SK-N-SH (cell line): Measurements from ENCODE around the gene REC114. TPM values are rescaled to one million over a fixed set of nuclear protein-coding genes. Genes with fewer than 3 reads are reported as not detected.
A peak's percentile ranks its signal among the peaks of the same experiment; 100 is the strongest.

Experiments used
- CTCF ChIA-PET: fragments of 300-600, 350-600 bp; formaldehyde crosslinking; extraction: SDS; loops from one replicate; lab custom pipeline; 2021; lab: Yijun Ruan, JAX
- POLR2A ChIA-PET: fragments of 350-600 bp; sonication (Branson Sonifier 250); formaldehyde crosslinking; extraction: SDS; loops from one replicate; lab custom pipeline; 2020; ENCODE audit warnings: antibody characterized with exemption, inconsistent platforms; lab: Yijun Ruan, JAX
- DNase-seq: peaks from one replicate; pipeline ENCODE4 v3.0.0; 2012
- H2AFZ ChIP-seq: fragments of 200-600 bp; sonication (generic); 2 replicates; pipeline ENCODE4 v1.8.1; 2016; ENCODE audit warnings: antibody characterized with exemption, mild to moderate bottlenecking, low read depth
- H3F3A ChIP-seq: fragments of 200-600 bp; sonication (generic); replicated peaks from 2 replicates; pipeline ENCODE3; 2016; ENCODE audit warnings: antibody characterized with exemption, mild to moderate bottlenecking; ENCODE audit not compliant: insufficient read depth
- H3K27ac ChIP-seq, 2 experiments: fragments of 200-500 bp in 1 of 2; fragments of 200-600 bp in 1 of 2; sonication (Bioruptor generic) in 1 of 2; sonication (generic), shearing (Covaris generic) in 1 of 2; 2 replicates each; pipeline versions ENCODE4 v1.5.1 to v1.6.1; 2014 to 2016; ENCODE audit warnings: low read depth in 2 of 2, inconsistent platforms in 1 of 2, low read length in 1 of 2, mild to moderate bottlenecking in 1 of 2, mixed read lengths in 1 of 2
- H3K27me3 ChIP-seq: fragments of 200-600 bp; sonication (generic), shearing (Covaris generic); 2 replicates; pipeline ENCODE4 v1.6.1; 2016; ENCODE audit warnings: mixed run types; ENCODE audit not compliant: insufficient read depth
- H3K36me3 ChIP-seq, 2 experiments: fragments of 200-500 bp in 1 of 2; fragments of 200-600 bp in 1 of 2; sonication (Bioruptor generic) in 1 of 2; sonication (generic) in 1 of 2; replicated peaks in 1 of 2; 2 replicates each; pipeline versions ENCODE3 to v1.5.1; 2014 to 2016; ENCODE audit warnings: low read length in 1 of 2, mild to moderate bottlenecking in 1 of 2; ENCODE audit not compliant: insufficient read depth in 2 of 2, control insufficient read depth in 1 of 2
- H3K4me1 ChIP-seq, 2 experiments: fragments of 200-500 bp in 1 of 2; fragments of 200-600 bp in 1 of 2; sonication (Bioruptor generic) in 1 of 2; sonication (generic), shearing (Covaris generic) in 1 of 2; 2 replicates each; pipeline versions ENCODE4 v1.5.1 to v1.6.1; 2014 to 2016; ENCODE audit warnings: low read depth in 1 of 2, low read length in 1 of 2, mixed run types in 1 of 2; ENCODE audit not compliant: insufficient read depth in 2 of 2, control insufficient read depth in 1 of 2
- H3K4me2 ChIP-seq: fragments of 200-600 bp; sonication (generic), shearing (Covaris generic); 2 replicates; pipeline ENCODE4 v1.6.1; 2017; ENCODE audit warnings: mixed run types
- H3K4me3 ChIP-seq, 2 experiments: fragments of 200-500 bp in 1 of 2; fragments of 200-600 bp in 1 of 2; sonication (Bioruptor generic) in 1 of 2; sonication (generic), shearing (Covaris generic) in 1 of 2; 2 replicates each; pipeline versions ENCODE4 v1.5.1 to v1.8.1; 2014 to 2016; ENCODE audit warnings: low read depth in 2 of 2, inconsistent platforms in 1 of 2, low read length in 1 of 2, mild to moderate bottlenecking in 1 of 2, mixed read lengths in 1 of 2, moderate library complexity in 1 of 2
- H3K79me2 ChIP-seq: fragments of 200-600 bp; sonication (generic); 2 replicates; pipeline ENCODE4 v1.8.1; 2017; ENCODE audit warnings: mild to moderate bottlenecking; ENCODE audit not compliant: insufficient read depth
- H3K9ac ChIP-seq: fragments of 200-600 bp; sonication (generic); 2 replicates; pipeline ENCODE4 v1.6.1; 2017; ENCODE audit warnings: mixed run types
- H3K9me2 ChIP-seq: fragments of 200-600 bp; sonication (generic); 2 replicates; pipeline ENCODE4 v1.6.1; 2017; ENCODE audit warnings: mixed run types
- H3K9me3 ChIP-seq: fragments of 200-600 bp; sonication (generic); 2 replicates; pipeline ENCODE4 v1.6.1; 2017; ENCODE audit warnings: mixed run types, mild to moderate bottlenecking, moderate library complexity
- H4K20me1 ChIP-seq: fragments of 200-600 bp; sonication (generic); 2 replicates; pipeline ENCODE4 v1.6.1; 2017; ENCODE audit warnings: mild to moderate bottlenecking, mixed run types; ENCODE audit not compliant: insufficient read depth
- CHD2 ChIP-seq: fragments of 150-350 bp; IDR thresholded peaks from 2 replicates; pipeline ENCODE4 v1.6.1; 2018; ENCODE audit warnings: low read length; ENCODE audit not compliant: partially characterized antibody
- ELF1 ChIP-seq: IDR thresholded peaks from 2 replicates; pipeline ENCODE4 v1.4.0; 2012
- EZH2phosphoT487 ChIP-seq: fragments of 200-600 bp; sonication (generic); IDR thresholded peaks from 2 replicates; pipeline ENCODE4 v1.6.1; 2017; ENCODE audit warnings: low read depth, mixed run types, mild to moderate bottlenecking, antibody characterized with exemption, moderate library complexity, borderline replicate concordance
- FOSL2 ChIP-seq: IDR thresholded peaks from 2 replicates; pipeline ENCODE4 v1.4.0; 2012; ENCODE audit warnings: low read depth, mild to moderate bottlenecking, moderate library complexity, borderline replicate concordance
- GATA2 ChIP-seq: sonication (generic); formaldehyde crosslinking; IDR thresholded peaks from 2 replicates; pipeline ENCODE4 v1.5.0; 2020; ENCODE audit warnings: mild to moderate bottlenecking, missing genetic modification reagents
- JUND ChIP-seq: IDR thresholded peaks from 2 replicates; pipeline ENCODE4 v1.4.0; 2012
- MXI1 ChIP-seq: IDR thresholded peaks from 2 replicates; pipeline ENCODE4 v1.6.1; 2012; ENCODE audit warnings: mild to moderate bottlenecking, low read depth, low read length, improper control_type of control experiment
- NFIC ChIP-seq: IDR thresholded peaks from 2 replicates; pipeline ENCODE4 v1.4.0; 2012; ENCODE audit warnings: borderline replicate concordance
- NRF1 ChIP-seq: IDR thresholded peaks from 2 replicates; pipeline ENCODE4 v1.6.1; 2012; ENCODE audit warnings: low read depth, mild to moderate bottlenecking, low read length
- RCOR1 ChIP-seq: fragments of 150-350 bp; IDR thresholded peaks from 2 replicates; pipeline ENCODE4 v1.6.1; 2017; ENCODE audit warnings: antibody characterized with exemption, low read length
- RFX5 ChIP-seq: IDR thresholded peaks from 2 replicates; pipeline ENCODE4 v1.6.1; 2012; ENCODE audit warnings: mild to moderate bottlenecking, improper control_type of control experiment, low read length
- SIN3A ChIP-seq: IDR thresholded peaks from 2 replicates; pipeline ENCODE4 v1.6.1; 2012; ENCODE audit warnings: low read depth, mild to moderate bottlenecking, low read length, moderate library complexity, borderline replicate concordance
- SMC3 ChIP-seq: IDR thresholded peaks from 2 replicates; pipeline ENCODE4 v1.6.1; 2012; ENCODE audit warnings: low read depth, low read length, improper control_type of control experiment
- TAF1 ChIP-seq: IDR thresholded peaks from 2 replicates; pipeline ENCODE4 v1.6.1; 2012; ENCODE audit warnings: low read depth, mild to moderate bottlenecking, low read length, moderate library complexity, borderline replicate concordance
- WGBS: methylation state at CpG from one replicate; pipeline ENCODE4 v1.1.6; 2017; ENCODE audit warnings: low lambda C conversion rate; 5-methylcytosine and 5-hydroxymethylcytosine counted together
- polyA plus RNA-seq, 3 experiments: library from polyadenylated mRNA; depleted of rRNA; stranded (reverse); fragments of >200 nt; gene quantifications; 2 replicates each; pipeline ENCODE4 v1.2.3, GENCODE V29; 2012
- TF ChIP-seq, protein P1 (sequence below): fragments of 200-600 bp; sonication (generic); IDR thresholded peaks from 2 replicates; pipeline ENCODE4 v1.6.1; 2017; ENCODE audit warnings: antibody characterized with exemption, mild to moderate bottlenecking, moderate library complexity
- TF ChIP-seq, protein P2 (sequence below): fragments of 150-350 bp; IDR thresholded peaks from 2 replicates; pipeline ENCODE4 v1.6.1; 2016; ENCODE audit warnings: mild to moderate bottlenecking, low read depth, low read length
- TF ChIP-seq, protein P3 (sequence below): IDR thresholded peaks from 2 replicates; pipeline ENCODE4 v1.4.0; 2012; ENCODE audit warnings: low read depth, borderline replicate concordance
- TF ChIP-seq, protein P4 (sequence below): IDR thresholded peaks from 2 replicates; pipeline ENCODE4 v1.4.0; 2012; ENCODE audit warnings: low read depth

Gene REC114
- polyA plus RNA-seq, 1 of the 3 experiments (the other 2 are of a cell fraction): not detected

DNA sequence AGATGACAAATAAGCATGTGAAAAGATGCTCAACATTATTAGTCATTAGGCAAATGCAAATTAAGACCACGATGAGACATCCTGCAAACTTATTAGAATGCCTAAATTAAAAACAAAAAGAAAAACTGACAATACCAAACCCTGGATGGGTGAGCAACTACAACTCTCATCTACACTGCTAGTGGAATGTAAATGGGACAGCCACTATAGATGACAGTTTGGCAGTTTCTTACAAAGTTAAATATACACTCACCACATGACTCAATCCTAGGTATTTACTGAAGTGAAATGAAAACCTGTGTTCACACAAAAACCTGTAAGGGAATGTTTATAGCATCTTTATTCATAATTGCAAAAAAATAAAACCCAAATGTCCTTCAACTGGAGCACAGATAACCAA is 115.6 kb downstream of the REC114 start:
- H3K9ac ChIP-seq: no peak overlapping the region
- H3K9me2 ChIP-seq: no peaks in the 10 kb centered on the region
- H3K27me3 ChIP-seq: no peaks in the 10 kb centered on the region
- peaks cover 3% of the 10 kb centered on the region for H3F3A ChIP-seq
- H3K27ac ChIP-seq: no peak overlapping the region
- H3K79me2 ChIP-seq: peaks cover 3% of the 10 kb centered on the region; the same call in 1 of the 2 replicates
- H3K4me3 ChIP-seq: no peak overlapping the region
- H2AFZ ChIP-seq: no peak overlapping the region
- POLR2A ChIA-PET: no interaction called here
- peaks cover 1% of the 10 kb centered on the region; the same call in 1 of the 2 replicates for H4K20me1 ChIP-seq
- TF ChIP-seq, protein P1, sequence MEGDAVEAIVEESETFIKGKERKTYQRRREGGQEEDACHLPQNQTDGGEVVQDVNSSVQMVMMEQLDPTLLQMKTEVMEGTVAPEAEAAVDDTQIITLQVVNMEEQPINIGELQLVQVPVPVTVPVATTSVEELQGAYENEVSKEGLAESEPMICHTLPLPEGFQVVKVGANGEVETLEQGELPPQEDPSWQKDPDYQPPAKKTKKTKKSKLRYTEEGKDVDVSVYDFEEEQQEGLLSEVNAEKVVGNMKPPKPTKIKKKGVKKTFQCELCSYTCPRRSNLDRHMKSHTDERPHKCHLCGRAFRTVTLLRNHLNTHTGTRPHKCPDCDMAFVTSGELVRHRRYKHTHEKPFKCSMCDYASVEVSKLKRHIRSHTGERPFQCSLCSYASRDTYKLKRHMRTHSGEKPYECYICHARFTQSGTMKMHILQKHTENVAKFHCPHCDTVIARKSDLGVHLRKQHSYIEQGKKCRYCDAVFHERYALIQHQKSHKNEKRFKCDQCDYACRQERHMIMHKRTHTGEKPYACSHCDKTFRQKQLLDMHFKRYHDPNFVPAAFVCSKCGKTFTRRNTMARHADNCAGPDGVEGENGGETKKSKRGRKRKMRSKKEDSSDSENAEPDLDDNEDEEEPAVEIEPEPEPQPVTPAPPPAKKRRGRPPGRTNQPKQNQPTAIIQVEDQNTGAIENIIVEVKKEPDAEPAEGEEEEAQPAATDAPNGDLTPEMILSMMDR: no peak
- TF ChIP-seq, protein P2, sequence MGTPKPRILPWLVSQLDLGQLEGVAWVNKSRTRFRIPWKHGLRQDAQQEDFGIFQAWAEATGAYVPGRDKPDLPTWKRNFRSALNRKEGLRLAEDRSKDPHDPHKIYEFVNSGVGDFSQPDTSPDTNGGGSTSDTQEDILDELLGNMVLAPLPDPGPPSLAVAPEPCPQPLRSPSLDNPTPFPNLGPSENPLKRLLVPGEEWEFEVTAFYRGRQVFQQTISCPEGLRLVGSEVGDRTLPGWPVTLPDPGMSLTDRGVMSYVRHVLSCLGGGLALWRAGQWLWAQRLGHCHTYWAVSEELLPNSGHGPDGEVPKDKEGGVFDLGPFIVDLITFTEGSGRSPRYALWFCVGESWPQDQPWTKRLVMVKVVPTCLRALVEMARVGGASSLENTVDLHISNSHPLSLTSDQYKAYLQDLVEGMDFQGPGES: no peak
- TF ChIP-seq TAF1: no peak
- CTCF ChIA-PET: interaction anchor here (2.3 to 6.8 kb wide), 5 partner anchors 75 to 349 kb away, joined by 15 to 145 read pairs (median 18); partner anchors contain the start of gene NPTN
- H3K36me3 ChIP-seq: peaks cover 63 to 78% of the 10 kb centered on the region in 2 experiments
- no peak for DNase-seq
- WGBS: 94% methylated on average over 1 of the region's 1 CpG
- H3K9me3 ChIP-seq: no peaks in the 10 kb centered on the region
- no peaks in the 10 kb centered on the region for H3K4me1 ChIP-seq
- no peak overlapping the region for H3K4me2 ChIP-seq

DNA sequence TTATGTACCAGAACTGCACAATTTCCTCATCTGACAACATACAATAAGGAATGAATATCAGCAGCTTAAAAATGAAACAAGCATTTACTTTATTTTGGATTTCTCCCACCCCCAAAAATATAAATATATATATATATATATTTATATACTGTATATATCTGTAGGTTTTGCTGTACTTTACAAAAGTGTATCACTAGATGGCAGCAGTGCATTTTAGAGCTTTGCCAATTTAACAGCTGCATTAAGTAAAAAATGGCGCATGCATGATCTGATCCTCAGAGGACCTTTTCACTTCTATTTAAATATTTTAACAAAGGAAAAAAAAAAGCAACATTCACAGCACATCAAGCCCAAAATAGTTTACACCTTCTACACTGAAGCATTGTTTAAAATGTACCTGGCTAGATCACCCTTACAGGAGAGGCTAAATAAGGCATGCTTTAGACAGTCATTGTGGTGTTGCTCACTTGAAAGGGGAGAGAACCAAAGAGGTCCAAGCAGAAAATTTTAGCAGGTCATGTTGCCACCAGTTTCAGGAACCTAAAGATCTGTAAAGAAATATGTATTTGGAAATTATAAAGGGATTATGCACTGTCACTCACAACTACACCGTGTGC is 117.6 kb downstream of the REC114 start:
- Histone ChIP-seq H2AFZ (no peak overlapping the region), H3K9me2 (no peaks in the 10 kb centered on the region), H3K4me2 (no peak overlapping the region), H3F3A (peaks cover 3% of the 10 kb centered on the region), H3K9me3 (no peaks in the 10 kb centered on the region), H4K20me1 (peaks cover 18% of the 10 kb centered on the region), H3K9ac (no peak overlapping the region), H3K79me2 (peaks cover 3% of the 10 kb centered on the region; the same call in 1 of the 2 replicates), H3K4me1 (peaks cover 0 to 2% of the 10 kb centered on the region in 2 experiments; a peak in 2 of 4 replicates), H3K27ac (no peak overlapping the region), H3K4me3 (no peak overlapping the region), H3K36me3 (peaks cover 67 to 71% of the 10 kb centered on the region in 2 experiments), H3K27me3 (no peaks in the 10 kb centered on the region)
- WGBS: 93% methylated on average over 2 of the region's 2 CpGs
- POLR2A ChIA-PET: interaction anchor here (0.9 kb wide), 1 partner anchor 73 kb away, joined by 3 read pairs; the partner anchor contains the start of gene NPTN
- peak; percentile 42 for DNase-seq
- CTCF ChIA-PET: interaction anchor here (0.6 to 6.8 kb wide), 61 partner anchors 9 to 362 kb away, joined by 3 to 145 read pairs (median 5); partner anchors contain the start of genes CD276 and NPTN
- TF ChIP-seq NFIC (no peak), TAF1 (no peak), CHD2 (no peak), MXI1 (no peak), JUND (no peak), FOSL2 (no peak), NRF1 (no peak), RFX5 (no peak), SIN3A (no peak), ELF1 (no peak), SMC3 (peak; percentile 46), RCOR1 (no peak), GATA2 (CRISPR knock-in tag) (no peak), EZH2phosphoT487 (no peak)
- TF ChIP-seq, protein P1: peak; percentile 61
- TF ChIP-seq, protein P2: no peak
- TF ChIP-seq, protein P3, sequence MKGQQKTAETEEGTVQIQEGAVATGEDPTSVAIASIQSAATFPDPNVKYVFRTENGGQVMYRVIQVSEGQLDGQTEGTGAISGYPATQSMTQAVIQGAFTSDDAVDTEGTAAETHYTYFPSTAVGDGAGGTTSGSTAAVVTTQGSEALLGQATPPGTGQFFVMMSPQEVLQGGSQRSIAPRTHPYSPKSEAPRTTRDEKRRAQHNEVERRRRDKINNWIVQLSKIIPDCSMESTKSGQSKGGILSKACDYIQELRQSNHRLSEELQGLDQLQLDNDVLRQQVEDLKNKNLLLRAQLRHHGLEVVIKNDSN: no peak
- TF ChIP-seq, protein P4, sequence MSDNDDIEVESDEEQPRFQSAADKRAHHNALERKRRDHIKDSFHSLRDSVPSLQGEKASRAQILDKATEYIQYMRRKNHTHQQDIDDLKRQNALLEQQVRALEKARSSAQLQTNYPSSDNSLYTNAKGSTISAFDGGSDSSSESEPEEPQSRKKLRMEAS: no peak
